Measurements from ENCODE around the gene MT4.

Gene MT4

DNA sequence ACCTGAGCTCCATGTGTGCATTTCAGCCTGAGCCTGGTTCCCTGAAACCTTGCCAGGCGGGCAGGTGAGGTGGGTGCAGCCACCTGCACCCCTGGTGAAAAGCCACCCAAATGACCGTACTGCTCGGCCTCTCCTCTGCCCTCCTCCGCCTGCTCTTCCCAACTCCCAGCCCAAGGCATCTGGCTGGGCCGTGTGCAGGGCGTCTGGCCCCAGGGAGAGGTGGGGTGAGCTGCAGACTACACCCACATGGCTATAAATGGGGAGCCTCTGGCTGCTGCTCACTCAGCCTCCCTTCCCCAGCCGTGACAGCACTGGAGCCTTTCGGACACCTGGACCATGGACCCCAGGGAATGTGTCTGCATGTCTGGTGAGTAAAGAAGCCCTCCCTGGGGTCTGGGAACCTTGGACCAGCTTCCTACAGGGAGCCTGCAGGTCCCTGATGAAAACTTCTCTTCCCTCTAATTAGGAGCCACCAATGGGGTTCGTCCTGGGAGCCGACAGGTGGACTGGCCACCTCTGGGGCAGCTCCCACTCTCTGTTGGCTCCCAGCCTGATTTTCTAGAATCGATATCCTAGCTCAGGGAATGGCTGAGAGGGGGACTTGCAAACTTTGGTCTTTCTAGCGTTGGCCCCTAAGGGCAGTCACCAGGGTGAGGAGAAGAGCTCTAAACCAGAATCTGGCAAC, at the start of gene MT4:
MT4 (plus strand) TSS at position 281 of the 685 bp plus-strand sequence; CDS start at position 337, 56 bp downstream.
- DNase-seq: no peak

DNA sequence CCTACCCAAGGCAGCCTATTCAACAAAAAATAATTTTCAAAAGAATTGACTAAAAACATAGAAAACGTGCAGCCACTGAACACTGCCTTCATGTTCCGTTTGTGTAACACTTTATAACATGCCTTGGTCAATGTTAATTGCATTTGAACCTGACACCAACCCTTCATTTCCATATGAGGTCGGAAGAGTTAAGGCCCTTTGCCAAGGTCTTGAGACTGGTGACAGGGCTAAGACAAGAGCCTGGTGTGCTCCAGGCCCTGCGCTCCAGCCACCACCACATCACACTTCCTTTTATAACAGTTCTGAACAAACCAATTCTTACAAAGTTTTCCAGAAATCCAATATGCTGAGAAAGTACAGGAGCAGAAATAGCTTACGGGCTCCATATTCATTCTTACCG, 49.2 kb upstream of the MT4 start:
- no peak for DNase-seq

DNA sequence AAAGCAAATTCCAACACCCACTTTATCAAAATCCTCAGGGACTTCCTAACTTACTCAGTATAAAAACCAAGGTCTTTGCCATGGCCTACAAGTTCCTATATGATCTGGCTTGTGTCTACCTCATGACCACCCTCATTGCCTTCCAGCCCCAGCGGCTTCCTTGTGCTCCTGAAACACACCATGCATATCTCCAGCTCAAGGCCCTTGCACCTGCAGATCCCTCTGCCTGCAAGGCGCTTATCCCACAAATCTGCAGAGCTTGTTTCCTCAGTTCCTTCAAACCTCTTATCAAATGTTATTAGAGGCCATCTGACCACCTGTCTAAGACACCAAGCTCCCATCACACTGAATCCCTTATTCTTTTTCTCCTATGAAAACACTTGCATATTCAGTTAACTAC, 47.7 kb upstream of the MT4 start:
- DNase-seq: no peak

DNA sequence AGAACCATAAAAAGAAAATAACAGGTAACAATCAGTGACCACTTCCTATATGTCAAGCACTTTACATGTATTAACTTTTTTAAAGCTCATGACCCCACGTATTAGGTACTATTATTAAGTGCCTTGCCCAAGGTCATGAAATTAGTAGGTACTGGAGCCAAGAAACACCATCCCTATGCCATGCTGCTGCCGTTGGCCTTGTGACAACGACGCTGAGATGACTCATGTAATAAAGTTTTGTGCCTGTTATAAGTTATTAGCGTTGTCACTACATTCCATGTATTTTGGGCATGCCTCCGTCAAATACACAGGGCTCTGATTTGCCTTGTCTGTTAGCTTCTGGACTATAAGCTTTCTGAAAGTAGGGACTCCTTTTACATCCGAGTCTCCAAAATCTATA, 46.4 kb upstream of the MT4 start:
- DNase-seq: no peak

DNA sequence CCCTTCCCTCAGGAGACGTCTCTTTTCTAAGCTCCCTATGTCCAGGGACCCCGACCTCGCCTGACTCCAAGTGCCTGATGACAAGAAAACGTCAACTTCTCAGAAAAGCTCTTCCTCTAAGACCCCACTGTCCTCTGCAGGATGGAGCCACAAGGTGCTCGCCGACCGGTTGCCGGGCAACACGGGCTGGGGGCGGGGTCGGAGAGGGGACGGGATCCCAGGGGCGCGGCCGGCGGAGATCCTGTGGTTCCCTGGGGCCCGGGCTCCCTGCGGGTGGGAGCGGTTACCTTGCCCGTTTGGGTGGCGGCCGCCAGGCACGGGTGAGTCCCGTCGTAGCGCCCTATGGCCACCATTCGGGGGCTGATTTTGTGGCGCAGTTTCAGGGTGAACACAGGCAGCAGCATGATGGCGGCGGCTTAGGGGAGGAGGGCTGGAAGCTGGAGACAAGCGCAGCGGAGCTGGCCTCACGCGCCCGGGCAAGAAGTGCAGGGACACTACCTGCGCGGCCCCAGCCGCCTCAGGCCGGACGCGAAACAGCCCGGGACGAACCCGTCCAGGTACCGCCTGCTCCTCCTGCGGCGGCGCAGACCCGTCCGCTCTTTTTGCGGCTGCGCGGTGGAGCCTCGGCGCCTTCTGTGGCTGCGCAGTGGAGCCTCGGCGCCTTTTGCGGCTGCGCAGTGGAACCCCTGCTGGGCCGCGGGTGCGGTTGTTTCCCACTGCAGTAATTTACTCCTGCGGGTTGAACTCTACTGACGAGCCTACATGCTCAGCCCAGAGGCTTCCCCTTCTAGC, 45.2 kb upstream of the MT4 start, which contains the start of gene BBS2:
BBS2 (minus strand) TSS at position 566 of the 792 bp plus-strand sequence; CDS start at position 404, 162 bp downstream.
- DNase-seq: peak; percentile 91

DNA sequence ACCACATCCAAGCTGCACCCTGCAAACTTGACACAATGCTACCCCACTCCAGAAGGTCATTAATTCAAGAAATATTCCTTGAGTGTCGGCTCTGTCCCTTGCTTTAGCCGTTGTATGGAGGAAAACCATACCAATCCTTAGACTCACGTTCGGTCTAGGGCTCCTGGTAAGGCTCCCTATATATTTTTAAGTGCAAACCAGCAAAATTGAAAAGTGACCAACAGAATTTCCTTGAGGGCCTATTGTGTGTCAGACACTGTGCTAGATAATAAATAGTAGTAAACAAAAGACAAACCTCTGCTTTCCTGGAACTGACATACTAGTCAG, 44.7 kb upstream of the MT4 start:
- no peak for DNase-seq

DNA sequence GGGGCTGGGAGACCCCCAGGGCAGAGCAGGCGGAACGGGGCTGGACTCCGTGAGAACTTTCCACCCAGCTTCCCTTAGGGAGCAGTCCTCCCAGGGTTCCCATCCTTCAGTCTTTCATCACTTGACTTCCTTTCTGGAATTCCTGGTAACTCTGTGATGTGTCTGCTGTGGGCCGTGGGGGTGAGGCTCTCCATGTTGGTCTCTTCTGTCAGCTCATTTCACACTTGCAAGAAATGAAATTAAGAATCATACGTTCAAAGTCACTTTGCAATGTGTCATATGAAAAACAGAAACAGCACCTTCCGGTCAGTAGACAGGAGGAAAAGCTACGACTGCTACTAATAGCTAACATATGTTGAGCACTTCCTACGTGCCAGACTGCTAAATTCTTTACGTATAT, 39.6 kb upstream of the MT4 start:
- no peak for DNase-seq

DNA sequence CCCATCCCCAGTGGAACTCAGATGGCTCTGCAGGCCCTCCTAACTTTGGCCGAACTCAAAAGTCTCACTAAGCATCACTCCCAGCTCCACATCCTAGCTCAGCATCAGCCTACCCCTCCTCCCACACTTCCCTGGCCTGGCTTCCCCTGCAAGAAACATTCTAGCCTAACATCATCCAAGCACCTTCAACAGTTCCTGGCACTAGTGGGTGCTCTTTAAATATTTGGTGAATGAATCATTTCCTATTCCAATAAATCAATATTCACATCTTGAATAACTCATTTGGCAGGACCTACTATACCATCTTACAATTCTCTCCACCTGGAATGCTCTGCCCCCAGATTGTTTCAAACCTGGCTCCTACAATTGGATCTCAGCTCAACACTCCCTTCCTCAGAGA, 34.0 kb upstream of the MT4 start:
- DNase-seq: no peak

DNA sequence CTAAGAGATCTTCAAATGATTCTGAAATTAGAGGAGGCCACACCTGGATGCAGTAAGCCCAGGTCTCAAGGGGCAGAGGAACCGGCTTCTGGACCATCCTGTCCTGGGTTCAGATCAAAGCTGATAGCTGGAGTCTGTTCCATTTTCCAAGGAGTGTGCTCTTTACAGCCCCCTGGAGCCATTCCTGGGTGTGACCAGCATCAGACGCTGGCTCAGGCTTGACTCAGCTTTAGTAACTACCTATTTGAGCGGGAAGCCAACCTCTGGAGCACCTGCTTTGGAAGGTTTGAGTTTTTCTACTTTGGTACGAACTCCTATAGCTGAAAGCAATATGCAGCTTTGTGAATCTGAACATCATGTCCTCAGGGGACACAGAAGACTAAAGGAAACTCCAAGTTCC, 32.2 kb upstream of the MT4 start:
- DNase-seq: no peak

DNA sequence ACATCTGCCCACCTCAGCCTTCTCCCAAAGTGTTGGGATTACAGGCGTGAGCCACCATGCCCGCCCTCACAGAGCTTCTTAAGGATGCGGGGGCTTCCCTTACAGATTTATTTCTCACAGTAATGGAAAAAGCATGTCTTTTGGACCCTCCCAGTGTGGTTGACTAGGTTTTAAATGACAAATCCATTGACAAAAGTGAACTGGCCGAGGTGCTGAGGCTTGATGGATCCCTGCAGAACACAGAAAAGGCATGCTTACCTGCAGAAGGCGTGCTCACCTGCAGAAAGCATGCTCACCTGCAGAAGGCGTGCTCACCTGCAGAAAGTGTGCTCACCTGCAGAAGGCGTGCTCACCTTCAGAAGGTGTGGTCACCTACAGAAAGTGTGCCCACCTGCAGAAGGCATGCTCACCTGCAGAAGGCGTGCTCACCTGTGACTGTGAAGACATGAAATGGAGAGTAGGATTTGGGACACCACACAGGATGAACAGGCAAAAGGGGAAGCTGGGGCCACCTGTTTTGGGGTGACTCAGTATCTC, 30.0 kb upstream of the MT4 start:
- no peak for DNase-seq

DNA sequence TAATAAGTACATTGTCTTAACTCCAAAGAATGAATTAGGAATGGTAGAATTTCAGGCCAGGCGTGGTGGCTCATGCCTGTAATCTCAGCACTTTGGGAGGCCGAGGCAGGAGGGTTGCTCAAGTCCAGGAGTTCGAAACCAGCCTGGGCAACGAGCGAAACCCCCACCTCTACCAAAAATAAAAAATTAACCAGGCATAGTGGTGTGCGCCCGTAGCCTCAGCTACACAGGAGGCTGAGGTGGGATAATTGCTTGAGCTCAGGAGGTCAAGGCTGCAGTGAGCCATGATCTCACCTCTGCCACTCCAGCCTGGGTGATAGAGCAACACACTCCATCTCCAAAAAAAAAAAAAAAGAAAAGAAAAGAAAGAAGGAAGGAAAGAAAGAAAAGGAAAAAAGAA, 26.5 kb upstream of the MT4 start:
- DNase-seq: no peak

DNA sequence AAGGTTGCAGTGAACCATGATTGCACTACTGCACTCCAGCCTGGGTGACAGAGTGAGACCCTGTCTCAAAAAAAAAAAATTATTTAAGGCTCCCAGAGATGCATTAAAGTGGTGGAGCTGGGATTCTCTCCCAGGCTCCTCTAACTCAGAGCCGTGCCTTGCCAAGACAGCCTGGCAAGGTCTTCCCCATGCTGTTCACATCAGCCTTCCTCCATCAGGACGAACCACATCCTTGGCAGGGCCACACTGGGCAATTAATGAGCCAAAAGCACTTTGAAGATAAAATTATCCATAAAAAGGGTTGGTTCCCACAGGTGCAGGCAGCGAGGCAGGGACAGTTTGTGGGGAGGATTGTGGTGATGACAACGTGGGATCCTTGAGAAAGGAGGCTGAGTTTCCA, 25.2 kb upstream of the MT4 start:
- no peak for DNase-seq

DNA sequence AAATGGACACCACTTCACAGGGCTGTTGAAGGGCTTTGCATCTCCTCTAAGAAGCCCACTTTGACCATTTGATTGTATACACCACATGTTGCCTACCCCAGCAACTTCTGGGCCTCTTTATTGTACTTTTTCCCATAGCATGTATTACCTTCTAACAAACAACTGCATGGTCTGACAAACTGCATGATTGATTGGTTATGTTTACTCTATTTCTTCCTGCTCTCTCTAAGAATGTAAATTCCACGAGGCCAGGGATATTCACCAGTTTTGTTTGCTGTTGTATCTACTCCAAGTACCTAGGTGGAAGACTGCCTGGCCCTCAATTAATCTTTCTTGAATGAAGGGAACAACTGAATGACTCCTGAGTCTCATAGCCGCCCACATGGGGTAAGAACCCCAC, 22.8 kb upstream of the MT4 start:
- DNase-seq: no peak

DNA sequence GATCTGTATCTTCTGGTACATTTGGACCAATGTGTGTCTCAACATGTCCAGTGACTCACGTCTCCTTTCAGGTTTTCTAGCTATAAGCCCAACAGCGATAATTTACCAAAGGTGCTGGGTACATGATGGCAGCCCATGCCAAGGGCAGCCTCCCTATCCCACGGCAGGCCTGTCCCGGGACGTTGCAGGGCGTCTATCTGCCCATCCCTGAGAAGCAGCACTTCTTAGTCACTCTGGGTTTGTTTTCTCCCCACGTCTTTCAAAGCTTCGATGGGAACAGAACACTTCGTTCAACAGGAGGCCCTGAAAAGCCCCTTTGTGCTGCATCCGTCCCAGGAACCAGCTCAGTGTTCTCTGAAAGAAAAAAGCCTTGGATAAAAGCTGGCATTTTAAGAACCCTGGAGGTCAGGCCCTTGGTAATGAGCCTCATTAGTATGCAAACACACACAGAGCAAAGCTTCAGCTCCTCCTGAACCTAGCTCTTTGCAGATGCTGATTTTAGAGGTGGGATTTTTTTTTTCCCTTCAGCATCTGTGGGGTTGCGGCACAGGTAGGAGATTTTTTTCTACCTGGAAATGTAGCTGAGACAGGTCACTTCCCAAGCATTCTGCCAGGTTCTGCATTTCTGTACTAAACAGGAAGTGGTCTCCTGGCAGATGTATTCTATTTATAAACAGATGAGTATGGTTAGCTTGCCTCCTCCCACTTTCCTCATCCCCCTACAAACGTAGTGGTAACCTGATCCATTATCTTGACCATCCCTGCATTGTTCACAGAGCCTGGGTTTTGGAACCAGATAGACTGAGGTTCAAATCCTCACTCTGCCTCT, 17.5 kb upstream of the MT4 start:
- no peak for DNase-seq

DNA sequence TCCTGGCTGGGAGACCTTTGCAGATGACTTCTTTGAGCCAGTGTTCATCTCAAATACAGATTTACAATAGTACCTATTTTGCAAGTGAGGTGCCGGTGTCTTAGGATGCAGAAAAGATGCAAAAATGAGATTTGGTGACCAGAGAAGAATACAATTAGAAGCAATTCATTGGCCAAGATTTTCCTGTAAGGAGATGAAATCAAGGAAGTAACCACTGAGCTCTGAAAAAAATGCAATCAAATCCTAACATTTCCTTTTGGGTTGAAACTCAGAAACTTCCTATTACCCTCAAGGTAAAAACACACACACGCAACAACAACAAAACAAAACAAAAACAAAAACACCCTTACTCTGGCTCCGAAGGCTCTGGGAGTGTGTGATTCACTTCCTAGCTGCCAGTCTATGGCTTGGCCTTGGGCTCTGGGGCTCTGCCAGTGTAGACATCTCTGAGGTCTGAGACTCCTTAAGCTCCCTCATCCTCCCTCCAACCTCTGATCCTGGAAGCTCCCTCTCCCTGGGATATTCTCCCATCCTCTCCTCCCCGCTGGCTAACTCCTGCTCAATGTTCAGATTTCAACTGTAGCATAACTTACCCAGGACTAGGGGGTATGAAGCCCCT, 16.8 kb upstream of the MT4 start:
- no peak for DNase-seq

DNA sequence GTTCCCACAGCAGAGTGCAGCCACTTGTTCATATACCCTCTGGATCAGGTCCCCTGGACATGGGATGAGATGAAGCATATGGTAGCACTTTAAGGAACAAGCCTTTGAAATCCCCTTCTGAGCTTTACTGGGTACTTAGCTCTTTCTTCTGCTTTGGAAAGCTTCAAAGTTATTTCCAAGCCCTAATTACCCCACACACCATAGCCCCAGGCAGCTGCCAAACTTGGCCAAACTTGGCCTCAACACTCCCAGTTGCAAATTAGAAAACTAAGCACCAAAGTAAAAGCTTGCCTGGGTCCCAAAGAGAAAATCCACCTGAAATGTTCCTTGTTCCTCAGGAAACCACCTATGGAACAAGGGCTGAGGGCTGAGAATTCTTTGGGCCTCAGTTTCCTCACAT, 15.7 kb upstream of the MT4 start:
- no peak for DNase-seq

DNA sequence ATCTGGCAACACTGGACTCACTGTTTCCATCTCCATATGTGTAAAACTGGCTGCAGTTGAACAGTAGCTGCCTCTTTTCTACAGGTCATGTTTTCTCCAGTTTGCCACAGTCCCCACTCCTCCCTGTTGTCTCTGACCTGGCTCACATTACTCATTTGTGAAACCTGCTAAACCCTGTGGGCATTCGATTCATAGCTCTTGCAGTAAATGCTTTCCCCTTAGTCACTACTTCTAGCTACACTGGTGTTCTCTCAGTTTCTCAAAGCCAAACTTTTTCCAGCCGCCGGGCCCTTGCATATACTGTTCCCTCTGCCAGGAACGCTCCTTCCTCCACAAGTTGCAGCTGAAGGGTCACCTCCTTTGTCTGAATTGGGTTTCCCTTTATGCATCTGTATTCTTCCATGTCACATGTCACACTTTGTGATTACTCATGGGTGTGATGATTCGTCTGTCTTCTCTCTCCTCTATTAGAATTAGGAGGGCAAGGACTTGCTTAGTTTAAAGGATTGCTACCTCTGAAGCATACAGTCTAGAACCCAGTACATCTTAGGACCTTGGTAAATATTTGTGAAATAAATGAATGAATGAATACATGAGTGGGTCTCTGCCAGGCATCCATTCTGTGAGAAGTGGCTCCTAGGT, 15.0 kb upstream of the MT4 start:
- no peak for DNase-seq

DNA sequence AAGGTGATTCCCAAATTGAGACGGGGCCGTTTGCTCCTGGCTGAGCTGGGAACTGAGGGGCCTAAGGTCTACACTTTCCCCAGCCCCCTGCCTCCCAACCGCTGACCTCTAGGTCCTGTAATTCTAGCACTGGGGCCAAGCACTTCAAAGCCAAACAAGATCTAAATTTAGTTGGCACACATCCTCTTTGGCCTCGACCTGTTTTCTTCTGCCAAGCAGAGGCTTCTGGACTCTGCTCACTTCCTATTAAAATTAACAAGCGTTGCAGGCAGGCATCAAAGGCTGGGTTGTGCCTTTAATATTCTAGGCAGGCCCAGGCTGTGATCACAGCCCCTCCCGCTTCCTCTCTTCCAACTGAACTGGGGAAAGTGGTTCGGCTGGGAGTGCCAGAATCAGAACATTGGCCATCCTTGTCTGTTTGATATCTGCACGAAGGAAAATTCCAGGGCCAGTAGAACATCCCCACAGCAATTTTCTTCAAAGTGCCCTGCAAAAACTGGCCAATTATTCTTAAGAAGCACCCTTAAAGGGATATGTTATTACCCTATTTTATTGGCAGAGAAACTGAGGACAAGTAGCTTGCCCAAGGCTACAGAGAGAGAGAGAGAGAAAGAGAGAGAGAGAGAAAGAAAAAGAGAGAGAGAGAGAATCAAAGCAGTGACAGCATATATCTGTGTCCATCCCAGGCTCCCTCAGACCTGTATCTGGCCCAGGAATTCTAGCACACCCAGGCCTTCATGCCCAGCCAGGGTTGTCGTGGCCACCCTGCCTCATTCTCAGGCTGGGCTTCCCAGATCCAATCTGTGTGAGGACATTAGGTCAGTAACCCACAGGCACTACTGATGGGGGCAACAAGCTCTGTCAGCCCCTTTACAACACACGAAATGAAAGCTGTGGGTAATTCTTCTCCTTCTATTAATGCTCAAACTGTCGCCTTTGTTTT, 12.8 kb upstream of the MT4 start:
- no peak for DNase-seq

DNA sequence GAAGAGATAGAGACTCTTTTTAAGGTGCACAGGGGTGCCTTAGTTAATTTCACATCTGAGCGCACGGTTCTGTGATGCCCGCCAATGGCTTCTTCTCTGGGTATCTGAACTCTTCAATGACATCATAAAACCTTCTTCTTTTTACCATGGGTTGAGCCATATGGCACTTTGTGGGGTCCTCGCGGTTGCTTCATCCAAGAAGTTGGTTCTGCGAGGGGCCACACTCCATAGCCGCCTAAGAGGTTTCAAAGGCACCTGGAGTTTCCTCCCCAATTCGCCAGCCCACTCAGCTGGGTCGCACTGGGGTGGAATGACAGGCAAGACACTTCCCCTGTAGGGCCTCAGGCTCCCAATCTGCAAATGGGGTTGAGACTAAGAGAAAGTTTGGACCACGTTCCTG, 10.4 kb upstream of the MT4 start:
- no peak for DNase-seq

DNA sequence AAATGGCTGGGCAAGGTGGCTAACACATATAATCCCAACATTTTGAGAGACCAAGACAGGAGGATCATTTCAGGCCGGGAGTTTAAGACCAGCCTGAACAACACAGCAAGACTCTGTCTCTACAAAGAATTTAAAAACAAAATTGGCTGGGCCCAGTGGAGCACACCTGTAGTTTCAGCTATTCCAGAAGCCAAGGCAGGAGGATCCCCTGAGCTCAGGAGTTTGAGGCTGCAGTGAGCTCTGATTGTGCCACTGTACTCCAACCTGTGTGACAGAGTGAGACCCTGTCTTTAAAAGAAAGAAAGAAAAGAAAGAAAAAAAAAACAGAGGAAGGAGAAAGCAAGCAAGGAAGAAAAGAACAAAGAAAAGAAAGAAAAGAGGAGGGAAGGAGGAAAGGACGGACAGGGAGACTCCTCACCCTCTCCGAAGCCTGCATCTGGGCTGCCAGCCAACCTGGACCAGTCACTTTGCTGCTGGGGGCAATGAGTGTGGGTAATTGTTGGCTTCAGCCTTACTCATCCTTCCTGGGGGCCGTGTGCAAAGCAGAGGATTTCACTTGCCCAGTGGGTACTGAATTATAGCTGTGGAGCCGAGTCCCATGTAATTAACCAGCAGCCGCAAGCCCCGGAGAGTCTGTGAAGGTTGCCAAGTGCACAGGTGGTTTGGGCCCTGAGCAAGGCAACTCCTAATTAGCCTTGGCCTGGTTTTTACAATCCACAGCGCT, 6.7 kb upstream of the MT4 start:
- no peak for DNase-seq

DNA sequence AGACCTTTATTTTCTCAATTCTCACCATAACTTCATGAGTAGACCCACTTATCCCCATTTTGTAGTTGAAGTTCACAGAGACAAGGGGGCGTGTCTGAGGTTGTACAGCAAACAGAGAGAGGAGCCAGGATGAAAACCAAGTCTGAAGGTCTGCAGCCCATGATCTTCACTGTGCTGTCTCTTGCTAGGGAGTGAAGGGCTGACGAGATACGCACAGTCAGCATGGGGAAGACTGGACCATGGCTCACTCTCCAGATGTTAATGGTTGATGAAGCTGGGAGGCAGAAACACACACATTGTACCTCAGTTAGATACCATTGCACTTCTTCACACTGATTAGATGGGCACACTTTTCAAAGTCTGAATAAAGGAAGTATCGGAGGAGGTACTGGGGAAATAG, 5.8 kb upstream of the MT4 start:
- no peak for DNase-seq

All from activated CD4-positive, alpha-beta T cell treated with anti-CD3 and anti-CD28 coated beads, Interleukin-2, amount 50 U/mL, for 1 hour (primary cell).